ENCODE data around the gene KDF1.

Gene KDF1, protein sequence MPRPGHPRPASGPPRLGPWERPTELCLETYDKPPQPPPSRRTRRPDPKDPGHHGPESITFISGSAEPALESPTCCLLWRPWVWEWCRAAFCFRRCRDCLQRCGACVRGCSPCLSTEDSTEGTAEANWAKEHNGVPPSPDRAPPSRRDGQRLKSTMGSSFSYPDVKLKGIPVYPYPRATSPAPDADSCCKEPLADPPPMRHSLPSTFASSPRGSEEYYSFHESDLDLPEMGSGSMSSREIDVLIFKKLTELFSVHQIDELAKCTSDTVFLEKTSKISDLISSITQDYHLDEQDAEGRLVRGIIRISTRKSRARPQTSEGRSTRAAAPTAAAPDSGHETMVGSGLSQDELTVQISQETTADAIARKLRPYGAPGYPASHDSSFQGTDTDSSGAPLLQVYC

DNA sequence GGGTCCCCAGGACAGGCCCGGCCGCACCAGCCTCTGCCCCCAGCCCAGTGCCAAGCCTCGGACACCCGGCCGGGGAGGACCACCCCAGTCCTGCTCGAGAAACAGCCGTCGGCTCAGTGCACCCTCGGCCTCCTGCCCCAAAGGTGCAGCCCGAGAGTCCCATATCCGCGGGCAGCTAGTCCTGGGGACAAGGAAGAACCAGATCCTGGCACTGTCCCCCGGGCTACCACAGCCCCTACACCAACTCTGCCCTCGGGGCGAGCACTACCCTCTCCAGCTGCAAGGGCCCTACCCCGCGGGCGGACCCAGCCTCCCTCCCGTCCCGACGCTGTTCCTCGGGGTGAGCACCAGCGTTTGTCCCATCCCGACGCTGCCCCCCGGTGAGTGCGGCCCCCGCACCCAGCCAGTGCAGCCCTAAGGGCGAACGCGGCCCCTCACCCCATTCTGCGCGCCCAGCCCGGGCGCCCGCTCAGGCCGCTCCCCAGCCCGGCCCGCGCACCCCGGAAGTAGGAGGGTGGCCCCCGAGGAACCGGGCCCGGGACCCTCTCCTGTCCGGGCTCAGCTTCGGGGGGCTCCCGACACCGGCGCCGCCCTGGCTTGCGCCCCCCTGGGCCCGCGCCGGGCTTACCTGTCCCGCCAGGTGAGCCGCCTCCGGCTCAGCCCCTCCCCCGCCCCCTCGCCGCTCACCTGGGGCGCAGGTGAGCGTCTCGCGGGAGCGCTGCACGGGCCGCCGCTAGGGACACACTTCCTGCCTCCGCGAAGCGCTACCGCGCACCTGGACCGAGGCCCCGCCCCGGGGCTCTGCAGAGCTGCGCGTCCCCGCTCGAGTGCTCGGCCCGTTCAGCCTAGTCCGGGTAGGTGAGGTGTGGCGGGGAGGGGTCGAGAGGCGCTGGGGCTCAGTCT, at the start of gene KDF1:
TSS of gene KDF1 (minus strand) at position 747 of the 903 bp plus-strand sequence. CDS start 8,088 bp downstream, outside the sequence.
- DNase-seq = no peak

DNA sequence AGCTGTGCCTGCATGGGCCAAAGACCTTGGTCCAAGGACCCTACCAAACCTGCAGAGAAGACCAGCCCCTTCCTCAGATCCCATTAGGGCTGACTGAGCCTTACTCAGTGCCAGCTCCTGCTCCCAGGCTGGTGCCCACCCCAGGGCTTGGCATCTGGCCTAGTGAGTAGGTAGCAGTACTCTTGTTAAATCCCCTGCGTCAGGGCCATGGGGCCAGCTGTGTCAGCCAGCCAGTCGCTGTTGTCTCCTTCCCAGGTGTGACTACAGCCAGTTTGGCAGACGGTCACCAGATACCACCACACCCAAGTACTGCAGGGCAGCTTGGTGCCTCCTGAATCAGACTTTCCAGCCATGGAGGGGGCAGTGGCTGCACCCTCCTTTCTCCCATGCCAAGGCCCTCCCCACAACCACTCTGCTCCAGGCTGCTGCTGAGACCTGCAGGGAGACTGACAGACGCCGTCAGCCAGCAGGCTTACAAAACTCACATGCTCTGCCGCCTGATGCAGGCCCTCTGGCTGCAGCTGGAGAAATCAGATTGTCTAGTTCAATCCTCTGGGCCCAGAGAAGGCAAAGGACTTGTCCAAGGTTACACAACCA, 49.4 kb upstream of the KDF1 start:
- DNase-seq = no peak

DNA sequence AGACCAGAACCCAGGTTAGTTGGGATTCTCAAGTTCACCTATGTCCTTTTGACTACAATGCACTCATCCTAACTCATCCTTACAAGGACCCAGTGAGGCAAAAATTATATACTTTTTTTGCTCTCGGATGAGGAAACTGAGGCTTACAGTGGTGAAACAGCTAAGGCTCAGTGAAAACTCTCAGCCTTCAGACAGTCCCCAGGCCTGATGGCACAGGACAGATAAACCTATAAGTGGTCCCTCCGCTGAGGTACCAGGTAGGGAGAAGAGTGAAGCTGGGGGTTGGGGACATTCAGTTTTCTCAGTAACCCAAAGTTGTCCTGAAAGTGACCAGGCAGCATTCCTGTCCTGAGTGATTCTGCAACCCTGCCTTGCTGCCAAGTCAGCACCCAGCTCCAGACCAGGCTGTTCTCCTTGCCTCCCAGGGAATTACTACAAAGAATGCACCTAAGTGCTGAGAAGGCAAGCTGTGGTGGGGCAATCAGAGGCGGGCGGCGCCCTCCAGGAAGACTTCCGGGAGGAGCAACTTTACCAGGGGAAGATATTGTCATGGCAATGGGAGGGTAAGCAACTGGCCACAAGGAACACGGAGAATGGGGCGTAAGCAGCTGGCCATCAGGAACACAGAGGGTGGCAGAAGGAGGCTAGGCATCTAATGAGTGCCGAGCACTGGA, 47.8 kb upstream of the KDF1 start:
- DNase-seq = no peak

DNA sequence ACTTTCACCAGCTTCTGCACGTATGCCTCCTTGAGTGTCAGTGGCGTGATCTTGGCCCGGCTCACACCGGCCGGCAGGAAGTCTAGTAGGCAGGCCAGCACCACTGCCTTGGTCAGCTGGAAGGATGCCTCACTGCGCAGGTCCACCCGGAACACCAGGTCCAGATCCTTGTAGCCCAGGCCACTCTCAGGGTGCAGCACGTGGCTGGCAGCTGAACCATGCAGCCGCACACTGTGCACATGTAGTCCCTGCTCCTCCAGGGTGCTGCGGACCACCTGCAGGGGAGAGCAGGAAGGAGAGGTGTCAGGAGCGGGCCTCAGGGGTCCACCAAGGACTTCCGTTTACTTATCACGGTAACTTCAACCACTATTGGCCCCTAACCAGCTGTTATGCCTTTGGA, 46.4 kb upstream of the KDF1 start:
- no peak for DNase-seq

DNA sequence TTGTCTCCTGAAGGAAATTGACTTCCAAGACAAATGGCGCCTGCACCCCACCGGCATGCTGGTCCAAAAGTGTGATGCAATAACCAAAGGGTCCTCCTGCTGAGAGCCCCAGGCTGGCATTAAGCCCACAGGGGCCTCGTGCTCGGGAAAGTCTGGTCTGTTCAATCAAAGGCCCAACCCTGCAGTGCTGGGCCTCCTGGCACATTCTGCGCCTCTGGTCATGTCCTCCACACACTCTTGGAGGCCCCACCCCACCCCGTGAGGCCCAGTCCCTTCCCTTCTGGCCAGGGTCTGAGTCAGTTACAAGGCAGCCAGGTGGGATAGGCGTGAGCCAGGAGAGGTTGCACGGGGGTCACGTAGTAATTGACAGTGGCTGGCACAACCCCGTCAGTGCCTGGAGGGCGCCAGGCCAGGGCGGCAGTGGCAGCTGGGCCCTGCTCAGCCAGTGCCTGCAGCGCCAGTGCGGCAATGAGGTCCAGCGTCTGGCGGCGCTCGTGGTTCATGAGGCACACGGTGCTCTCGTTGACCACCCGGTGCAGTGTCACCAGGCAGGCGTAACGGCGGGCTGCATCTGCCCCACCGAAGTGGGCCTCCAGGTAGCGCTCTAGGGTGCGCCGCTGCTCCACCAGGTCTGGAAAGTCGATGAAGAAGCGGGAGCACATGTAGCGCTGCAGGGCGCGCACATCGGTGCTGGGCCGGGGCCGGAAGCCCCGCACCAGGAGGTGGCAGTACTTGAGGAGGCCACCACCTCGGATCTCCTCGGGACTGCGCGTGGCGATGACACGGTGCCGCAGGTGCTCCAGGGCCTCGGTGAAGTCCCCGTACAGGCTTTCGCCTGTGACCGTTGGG, 45.6 kb upstream of the KDF1 start:
- DNase-seq = no peak

DNA sequence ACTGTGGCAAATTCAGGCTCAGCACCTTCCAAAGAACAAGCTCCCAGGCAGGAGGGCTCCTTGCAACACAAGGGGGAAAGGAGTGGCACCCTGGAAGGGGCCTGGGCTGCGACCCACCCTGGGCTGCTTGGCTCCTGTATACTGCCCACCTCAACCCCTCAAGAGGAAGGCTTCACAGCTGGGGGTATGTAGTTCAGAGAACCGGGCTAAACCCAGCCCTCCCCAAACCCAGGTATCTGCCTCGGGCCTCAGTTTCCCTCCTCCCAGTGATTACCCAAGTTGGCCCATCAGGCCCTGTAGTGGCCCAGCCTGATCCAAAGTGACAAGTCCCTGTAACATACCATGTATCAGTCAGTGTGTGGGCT, 44.9 kb upstream of the KDF1 start:
- DNase-seq = no peak

DNA sequence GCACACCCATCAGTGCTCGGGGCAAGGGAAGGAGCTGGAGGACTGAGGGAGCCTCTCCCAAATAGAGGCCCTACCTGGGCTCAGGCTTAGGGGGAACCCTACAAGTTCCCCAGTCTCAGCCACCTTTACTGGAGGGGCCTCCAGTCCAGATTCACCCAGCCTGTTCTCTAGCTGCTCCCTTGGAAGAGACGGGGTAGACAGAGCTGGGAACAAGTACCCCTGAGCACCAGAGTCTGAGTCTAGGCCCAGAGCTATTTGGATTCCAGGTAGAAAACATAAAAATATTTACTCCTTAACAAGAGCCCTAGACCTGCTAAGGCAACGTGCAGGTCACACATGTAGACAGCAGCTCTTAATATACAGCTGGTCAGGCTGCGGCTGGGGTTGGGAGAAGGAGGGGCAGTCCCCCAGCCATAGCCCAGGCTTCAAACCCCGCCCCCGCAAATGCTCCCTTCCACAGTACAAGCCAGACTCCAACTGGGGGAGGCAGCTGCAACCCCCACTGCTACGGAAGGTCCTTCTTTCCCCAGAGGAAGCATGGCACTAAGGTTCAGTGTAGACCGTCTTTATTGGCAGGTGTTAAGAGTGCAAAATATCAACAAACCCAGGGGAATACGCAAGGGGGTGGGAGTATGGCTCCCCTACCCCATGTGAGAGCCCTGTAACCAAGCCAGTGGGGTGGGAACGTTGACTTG, 44.4 kb upstream of the KDF1 start:
- no peak for DNase-seq

DNA sequence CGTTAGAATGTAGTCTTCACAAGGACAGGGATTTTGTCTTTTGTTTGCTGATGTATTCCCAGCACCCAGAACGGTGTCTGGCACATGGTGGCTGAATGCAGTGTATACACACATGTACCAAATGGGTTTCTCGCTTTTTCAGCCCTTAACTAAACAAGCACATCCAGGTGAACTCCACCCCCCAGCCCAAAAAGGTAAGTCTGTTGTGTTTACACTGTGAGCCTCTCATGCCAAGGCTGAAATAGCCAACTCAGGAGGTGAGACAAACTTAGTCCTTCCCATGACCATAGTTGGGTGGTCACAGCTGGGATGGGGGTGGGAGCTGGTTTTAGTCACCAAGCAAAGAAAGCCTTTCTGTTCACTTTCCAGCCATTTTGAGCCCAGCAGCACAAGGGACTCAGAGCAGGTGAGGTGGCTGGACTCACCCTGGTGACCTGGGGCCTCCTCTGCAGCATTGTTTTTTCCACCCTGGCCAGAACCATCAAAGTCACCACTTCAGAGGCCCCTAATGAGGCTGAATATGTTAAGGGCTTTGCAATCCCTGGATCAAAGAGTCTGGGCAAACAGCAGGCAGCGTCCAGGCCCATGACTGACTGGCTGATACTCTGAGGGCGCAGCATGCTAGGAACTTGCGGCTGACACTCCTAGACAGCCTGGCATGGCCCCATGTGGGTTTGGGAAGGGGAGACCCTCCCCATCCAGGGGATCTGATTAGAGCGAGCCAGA, 43.6 kb upstream of the KDF1 start:
- no peak for DNase-seq

DNA sequence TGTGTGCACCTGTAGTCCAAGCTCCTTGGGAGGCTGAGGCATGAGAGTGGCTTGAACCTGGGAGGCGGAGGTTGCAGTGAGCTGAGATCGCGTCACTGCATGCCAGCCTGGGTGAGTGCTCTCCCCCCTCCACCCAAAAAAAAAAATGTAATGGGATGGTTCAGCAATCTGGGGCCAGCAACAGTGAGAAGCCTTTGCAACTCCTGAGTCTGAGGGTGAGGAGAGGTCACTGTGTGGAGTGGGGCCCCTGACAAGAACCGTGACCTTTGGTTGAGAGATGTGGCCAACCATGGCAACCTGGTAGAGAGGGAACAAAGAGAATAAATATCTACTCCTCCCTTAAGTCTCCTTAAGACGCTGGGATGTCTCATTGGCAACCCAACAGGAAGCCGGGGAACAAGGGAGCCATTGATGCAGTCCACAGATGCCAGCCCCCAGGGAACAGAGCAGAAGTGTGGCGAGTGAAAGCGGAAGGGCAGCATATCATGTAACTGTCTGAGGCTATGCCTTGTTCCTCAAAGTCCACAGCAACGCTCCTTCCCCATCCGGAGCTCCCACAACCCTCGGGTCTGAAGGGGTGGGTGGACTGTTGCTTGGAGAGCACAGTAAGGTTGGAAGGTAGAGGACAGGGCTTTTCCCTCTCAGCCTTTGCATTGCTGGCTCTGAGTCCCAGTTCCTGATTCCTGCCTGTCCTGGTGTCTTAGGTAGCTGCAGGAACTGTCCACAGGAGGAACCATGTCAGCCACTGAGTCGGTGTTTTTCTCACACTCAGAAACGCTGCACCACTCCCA, 41.5 kb upstream of the KDF1 start:
- DNase-seq = no peak

DNA sequence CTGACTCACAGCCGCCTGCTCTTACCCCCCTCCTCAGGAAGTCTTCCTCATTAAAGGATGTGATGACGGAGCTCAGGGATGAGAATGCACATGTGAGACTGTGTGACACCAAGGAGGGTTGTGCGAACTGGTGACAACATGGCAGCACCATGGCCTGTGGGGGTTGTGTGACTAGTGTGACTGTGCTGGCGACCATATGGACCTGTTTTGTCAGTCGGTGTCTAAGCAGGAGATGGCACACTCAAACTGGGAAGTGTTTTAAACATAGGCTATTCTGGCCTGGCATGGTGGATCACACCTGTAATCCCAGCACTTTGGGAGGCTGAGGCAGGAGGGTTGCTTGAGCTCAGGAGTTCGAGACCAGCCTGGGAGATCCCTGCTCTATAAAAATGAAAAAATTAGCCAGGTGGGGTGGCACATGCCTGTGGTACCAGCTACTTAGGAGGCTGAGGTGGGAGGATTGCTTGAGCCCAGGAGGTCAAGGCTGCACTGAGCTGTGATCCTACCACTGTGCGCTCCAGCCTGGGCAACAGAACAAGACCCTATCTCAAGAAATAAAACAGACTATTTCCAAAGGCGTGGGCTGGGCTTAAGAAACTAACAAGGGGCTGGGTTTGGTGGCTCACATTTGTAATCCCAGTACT, 40.7 kb upstream of the KDF1 start:
- DNase-seq = no peak

DNA sequence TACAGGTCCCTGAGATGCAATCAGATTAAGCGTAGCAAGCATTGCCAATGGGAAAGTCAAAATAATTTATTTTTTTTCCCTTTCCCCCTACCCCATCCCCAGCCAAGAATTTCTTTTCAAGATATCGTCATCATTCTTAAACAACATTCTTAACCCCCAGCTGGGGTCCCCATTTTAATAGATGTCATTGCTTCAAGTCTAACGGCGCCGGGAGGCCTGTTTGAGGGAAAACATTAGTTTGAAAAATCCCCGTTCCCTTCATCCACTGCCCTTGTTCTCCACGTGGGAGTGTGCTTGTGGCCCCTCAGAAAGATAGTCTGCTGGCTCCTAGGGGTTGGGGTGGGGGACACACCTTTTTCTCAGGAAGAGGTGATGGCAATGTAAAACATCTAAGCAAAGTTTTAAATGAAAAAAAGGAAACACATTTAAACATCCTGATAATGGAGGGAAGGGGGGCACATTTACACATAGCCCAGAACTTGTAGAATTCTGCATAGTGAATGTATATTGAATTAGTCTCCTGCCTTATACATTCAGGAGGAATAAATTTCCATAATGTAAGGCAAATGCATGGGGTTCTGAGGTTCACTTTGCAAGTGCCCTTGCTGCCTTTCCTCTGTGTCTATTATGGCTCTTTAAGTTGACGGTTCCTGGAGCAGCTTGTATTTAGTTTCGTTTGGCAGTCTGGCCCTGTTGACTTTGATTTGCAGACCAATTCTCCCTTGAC, 40.0 kb upstream of the KDF1 start:
- no peak for DNase-seq

DNA sequence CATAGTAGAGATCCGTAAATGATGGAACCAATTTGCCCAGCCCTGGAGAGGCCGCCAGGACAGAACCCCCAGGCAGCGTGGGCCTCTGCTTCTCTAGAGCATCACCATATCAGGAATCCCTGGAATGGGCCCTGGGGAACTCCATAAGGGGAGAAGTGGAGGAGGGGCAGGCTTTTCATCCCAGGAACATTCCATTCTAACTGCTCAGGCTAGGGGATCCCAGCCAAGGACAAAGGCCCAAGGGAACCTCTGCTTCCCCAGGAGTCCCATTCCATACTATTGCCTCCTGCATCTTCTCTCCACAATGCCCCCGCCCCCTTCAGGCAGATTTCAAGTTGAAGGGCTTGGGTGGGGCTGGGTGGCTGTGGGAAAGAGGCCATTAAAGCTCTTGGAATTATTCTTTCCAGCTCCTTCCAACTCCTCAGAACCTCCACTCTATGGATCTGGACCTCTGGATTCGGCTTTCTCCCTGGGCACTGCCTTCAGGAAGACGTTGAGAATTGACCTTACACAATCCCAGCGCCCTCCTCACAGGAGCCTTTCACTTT, 39.2 kb upstream of the KDF1 start:
- no peak for DNase-seq

DNA sequence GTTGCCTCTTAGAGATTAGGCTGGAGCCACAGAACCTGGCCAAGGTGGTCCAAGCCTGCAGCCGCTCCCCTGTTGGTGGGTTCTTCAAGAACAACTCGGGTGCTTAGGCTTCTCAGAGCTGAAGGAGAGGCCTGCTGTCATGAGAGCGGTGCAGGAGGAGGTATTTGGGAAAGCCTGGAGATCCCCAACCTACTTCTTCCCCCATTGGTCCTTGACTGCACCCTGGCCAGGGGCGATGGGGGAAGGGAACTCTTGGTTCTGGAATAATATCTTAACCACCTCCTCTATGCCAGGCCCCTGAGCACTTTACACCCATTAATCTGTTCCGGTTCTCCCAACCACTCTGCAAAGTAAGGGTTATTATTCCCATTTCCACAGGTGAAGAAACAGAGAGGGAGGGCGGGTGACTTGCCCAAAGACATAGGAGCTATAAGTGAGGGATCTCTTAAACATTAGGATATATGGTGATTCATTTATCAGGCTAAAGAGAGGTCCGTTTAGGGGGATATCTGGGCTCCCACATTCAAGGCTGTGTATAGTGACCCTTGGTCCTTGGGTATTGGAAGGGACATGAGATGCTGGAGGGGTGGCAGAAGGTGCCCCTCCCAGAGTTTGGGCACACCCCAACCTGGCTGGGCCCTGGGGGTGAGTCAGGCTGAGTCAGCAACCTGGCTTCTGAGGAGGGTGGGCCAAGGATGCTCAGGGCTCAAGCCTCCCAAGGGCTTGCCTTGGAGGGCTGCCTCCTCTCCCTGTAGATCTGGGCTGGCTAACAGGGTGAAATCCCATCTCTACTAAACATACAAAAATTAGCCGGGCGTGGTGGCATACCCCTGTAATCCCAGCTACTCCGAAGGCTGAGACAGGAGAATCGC, 38.4 kb upstream of the KDF1 start:
- DNase-seq = no peak

DNA sequence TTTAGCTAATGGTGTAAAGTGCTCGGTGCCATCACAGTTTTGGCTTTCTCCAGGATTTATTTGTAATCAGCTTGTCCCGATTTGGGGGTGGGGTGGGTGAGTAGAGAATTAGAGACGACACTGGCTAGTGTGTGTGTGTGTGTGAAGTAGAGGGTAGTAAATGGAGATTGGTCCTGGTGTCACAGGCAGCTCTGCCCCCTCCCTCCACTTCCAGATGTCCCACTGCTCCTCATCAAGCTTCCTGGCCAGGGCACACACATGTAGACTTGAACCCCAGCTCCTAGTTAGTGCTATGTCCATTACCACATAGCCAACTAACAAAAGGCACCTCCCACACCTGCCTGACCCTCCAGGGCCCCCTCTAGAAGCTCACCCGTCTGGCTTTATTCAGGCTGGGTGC, 36.4 kb upstream of the KDF1 start:
- DNase-seq = no peak

DNA sequence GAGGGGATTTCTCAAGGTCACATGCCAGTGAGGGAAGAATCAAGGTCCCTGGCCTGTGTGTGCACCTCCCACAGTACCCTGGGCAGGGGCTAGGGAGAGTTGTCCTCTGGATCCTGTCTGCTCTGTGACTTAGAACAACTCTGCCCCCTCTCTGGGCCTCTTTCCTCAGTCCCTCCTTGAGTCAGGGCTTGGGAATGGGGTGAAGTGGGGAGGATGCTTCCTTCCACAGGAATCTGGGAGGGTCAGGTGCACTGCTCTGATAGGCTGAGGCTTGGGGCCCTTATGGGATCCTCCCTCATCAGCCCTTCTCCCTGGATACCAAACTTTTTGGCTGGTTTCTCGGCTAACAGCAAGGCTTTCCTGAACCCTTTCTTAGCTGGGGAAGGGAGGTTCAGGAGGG, 35.8 kb upstream of the KDF1 start:
- DNase-seq = no peak

DNA sequence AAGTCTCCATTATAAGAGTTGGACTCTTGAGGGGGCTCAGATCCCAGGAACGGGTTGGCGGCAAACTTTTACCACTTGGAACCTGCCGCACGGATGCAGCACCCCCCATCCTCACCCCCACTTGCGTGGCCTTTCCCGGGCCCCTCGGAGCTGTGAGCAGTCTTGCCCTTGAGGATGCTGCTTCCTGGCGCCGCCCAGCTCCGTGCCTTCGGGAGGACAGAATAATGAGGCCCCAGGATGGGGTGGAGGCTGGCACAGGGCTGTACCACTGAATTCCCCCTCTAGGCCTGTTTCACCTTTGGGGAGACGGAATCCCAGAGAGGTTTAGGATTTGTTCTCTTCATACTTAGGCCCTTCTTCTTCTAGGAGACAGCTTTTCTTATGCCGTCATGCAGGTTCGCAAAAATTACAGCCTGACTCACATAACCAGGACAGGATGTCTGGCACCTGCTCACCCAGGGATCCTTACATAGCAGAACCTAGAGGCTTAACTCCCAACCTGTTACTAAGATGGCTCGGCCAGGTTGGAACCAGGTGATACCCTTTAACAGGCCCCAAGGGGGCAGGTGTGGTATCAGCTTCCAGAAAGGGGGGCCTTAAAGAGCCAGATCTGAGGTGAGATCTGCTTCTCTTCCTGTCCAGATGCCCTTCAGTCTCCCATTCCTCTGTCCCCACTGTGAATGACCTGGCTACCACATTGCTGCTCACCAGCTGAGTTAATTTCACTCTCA, 34.7 kb upstream of the KDF1 start:
- no peak for DNase-seq

Measured in NCI-H446 (cell line).